Lower leg skin (tissue), 3 donors: ENCODE measurements around the gene GRK3.

Source experiments
- POLR2A ChIP-seq, 2 donors: fragments of 450-650 bp; IDR thresholded peaks; one replicate each; pipeline ENCODE4 v1.6.1; 2016 to 2017; ENCODE audit warnings: antibody characterized with exemption in 2 of 2, mild to moderate bottlenecking in 1 of 2, moderate library complexity in 1 of 2
- TF ChIP-seq, protein P1 (sequence below), 3 donors: fragments of 450-650 bp; IDR thresholded peaks; one replicate each; pipeline ENCODE4 v1.5.1; 2016; ENCODE audit warnings: antibody characterized with exemption in 3 of 3, mild to moderate bottlenecking in 3 of 3, moderate library complexity in 2 of 3

DNA sequence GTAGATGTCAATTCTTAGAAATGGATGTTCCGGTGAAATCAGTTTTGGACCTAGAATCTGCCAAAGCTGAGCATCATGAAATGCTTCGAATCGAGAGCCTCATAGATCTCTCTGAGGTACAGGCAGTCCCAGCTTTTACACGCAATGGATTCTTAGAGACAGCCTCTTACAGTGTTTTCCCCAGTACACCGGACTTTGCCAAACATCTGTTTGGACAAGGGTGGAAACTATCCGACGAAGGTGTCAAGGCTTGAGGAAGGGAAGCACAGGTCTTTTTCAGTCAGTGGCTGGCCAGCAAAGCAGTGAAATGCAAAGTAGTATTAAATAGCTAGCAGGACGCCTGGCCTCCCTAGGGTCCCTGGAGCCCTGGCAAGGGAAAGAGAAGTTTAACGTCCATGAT, 4.9 kb downstream of the GRK3 start:
- TF ChIP-seq, protein P1, sequence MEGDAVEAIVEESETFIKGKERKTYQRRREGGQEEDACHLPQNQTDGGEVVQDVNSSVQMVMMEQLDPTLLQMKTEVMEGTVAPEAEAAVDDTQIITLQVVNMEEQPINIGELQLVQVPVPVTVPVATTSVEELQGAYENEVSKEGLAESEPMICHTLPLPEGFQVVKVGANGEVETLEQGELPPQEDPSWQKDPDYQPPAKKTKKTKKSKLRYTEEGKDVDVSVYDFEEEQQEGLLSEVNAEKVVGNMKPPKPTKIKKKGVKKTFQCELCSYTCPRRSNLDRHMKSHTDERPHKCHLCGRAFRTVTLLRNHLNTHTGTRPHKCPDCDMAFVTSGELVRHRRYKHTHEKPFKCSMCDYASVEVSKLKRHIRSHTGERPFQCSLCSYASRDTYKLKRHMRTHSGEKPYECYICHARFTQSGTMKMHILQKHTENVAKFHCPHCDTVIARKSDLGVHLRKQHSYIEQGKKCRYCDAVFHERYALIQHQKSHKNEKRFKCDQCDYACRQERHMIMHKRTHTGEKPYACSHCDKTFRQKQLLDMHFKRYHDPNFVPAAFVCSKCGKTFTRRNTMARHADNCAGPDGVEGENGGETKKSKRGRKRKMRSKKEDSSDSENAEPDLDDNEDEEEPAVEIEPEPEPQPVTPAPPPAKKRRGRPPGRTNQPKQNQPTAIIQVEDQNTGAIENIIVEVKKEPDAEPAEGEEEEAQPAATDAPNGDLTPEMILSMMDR (IDR thresholded peaks at IDR 0.05), result no peak
- no peak for TF ChIP-seq POLR2A (IDR thresholded peaks at IDR 0.05)
